NK-92 (cell line): ENCODE results near the gene SOX18.

Experiments
- DNase-seq: peaks from one replicate; lab custom pipeline; 2025; ENCODE audit not compliant: unreplicated experiment; lab: John Stamatoyannopoulos, UW

Gene SOX18

DNA sequence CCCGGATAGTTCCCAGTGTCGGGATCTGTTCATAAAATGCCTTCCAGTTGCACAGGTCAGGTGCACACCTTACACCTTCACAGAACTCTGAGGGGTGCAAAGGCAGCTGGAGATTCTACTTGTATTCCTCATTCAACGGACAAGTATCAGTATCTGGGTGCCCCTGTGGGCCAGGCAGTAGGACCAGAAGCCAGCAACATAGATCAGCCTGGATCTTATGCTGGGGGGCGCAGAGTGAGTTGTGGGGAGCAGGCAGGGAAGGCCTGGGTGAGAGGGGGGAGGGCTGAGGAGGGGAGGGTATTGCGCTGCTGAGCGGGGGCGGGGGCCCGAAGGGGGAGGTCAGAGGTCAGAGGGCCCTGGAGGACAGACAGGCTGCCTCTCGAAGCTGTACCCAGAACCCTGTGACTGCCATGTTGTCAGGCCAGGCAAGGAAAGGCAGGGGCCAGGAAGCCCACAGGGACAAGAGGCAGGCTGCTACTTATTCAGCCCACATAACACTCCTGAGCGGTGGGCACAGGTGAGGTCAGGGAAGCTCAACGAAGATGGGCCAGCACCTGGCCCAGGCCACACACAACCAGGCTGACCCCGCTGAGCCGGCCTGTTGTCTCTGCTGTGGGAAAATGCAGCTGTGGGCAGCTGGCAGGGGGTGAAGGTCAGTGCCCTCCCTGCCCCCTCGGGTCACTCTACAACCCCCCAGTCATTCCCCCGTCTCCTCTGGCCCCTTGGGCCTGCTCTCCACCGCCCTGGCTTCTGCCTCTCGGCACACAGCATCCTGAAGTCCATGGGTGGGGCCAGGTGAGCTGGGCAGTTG lies 31.6 kb upstream of the SOX18 start:
- DNase-seq = no peak

- DNase-seq = no peak
Measured at GRCh38 chr20:64080013-64080812, 30.8 kb upstream of the SOX18 start, which contains the start of gene OPRL1. Gene OPRL1 (plus strand): TSS chr20:64080082. CDS start chr20:64092721, 12,639 bp downstream.

GRCh38 chr20:64079273-64080012 lies 30.0 kb upstream of the SOX18 start, which contains the start of gene RGS19:
Gene RGS19 (minus strand): TSS chr20:64079518. CDS start chr20:64076886, 2,632 bp downstream.
- DNase-seq = no peak

DNA sequence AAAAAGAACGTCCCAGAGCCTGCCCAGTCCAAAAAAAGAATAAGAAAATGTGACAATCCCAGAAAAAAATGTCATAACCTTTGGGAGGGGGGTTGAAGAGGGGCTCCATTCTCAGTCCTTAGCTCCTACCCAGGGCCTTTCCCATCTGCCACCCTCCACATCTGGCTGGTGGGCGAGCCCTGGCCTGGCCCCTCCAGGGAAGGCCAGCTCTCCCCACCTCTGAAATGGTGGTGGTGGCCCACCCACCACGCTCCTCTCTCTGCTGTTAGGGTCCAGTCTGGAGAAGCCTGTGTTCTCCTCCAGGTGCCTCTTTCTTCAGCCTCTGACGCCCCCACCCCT lies 29.5 kb upstream of the SOX18 start:
- no peak for DNase-seq

- DNase-seq = no peak
Measured at GRCh38 chr20:64077876-64078551, 28.6 kb upstream of the SOX18 start.

DNA sequence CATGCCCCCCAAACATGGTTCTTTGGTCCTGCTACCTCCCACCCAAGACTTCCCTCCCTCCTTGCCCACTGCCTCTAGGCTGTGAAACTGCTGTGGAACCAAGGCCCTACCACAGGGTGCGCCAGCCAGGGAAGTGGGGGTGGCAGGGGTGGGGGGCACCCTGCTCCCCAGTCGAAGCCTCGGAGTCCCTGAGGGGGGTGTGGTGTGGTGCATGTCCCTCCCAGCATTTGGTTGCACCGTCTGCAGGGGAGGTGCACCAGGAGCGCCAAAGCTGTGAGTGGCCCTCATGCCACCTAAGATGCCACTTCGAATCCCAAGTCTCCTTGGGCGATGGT lies 28.1 kb upstream of the SOX18 start:
- DNase-seq = no peak

DNA sequence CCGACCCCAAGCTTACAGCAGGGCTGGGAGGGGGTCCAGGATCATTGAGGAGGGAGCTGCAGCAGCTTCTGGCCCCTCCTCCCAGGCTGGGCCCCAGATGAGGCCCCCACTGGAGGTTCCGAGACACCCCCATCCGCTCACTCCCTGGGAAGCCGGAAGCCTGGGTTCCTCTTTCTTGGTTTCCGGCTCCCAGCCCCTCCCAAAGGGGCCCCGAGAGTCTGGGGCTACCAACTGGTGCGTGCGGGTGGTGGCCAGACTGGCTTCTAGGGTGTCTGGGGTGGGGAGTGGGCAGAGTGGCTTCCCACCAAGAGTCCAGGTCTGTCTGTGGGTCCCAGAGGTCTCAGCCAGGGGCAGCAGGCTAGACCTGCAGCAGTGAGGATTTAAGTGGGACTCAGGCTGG lies 27.7 kb upstream of the SOX18 start:
- DNase-seq = no peak

GRCh38 chr20:64076061-64076997 lies 26.9 kb upstream of the SOX18 start:
- DNase-seq = no peak

GRCh38 chr20:64075556-64075955 lies 26.1 kb upstream of the SOX18 start:
- no peak for DNase-seq

- no peak for DNase-seq
Measured at GRCh38 chr20:64074963-64075362, 25.5 kb upstream of the SOX18 start.

- no peak for DNase-seq
Measured at GRCh38 chr20:64074184-64074789, 24.8 kb upstream of the SOX18 start.

- no peak for DNase-seq
Measured at GRCh38 chr20:64073476-64074183, 24.2 kb upstream of the SOX18 start.

GRCh38 chr20:64072498-64073063 lies 23.1 kb upstream of the SOX18 start:
- DNase-seq = no peak

DNA sequence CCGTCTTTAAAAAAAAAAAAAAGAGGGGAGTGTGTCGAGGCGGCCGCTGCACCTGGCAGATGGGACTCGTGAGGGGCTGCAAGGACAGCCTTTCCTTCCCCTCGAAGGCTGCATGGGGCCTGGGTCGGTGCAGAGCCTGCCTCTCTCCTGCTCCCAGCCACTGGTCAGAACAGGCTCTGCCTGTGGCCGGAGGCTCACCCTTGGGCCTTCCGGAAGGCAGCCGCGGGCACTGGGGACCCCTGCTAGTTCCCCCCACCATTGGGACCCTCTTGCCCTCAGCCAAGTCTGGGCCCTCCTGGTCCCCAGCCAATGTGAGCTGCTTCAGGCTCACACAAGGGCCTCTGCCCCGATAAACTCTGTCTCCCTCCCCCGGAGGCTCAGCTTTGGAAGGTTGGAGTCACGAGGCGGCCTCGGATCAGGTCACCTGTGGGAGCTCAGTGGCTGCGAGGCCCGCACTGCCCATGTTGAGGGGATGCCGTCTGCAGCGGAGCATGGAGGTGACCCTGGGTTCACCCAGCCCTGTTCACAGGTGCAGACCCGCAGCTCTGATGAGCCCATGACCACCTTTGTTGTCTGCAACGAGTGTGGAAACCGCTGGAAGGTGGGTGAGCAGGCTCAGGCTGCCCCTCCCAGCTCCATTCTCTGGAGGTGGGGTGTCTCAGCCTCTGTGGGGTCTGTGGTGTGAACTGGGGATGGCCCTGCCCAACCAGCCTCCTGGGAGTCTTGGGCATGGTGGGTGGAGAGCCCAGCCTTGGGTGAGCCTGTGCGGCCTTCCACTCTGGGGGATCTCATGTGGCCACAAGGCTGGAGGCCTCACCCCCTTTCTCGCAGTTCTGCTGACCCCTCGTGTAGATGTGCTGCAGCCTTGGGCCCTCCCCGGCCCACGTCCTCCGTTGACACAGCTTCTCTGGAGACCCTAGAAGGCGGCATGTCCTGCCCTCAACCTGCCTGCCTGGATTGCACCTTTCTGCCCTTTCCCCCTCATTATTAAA lies 22.2 kb upstream of the SOX18 start:
- DNase-seq = no peak

- no peak for DNase-seq
Measured at GRCh38 chr20:64070244-64070993, 21.0 kb upstream of the SOX18 start.

GRCh38 chr20:64069614-64070243 lies 20.3 kb upstream of the SOX18 start:
- DNase-seq = no peak
